Esophagus muscularis mucosa (tissue), 4 donors: ENCODE measurements around the gene YBX1.
A peak's percentile ranks its signal among the peaks of the same experiment; 100 is the strongest.

ENCODE experiments used
- EP300 ChIP-seq: sonication (generic); formaldehyde crosslinking; IDR thresholded peaks from one replicate; pipeline ENCODE4 v1.6.1; 2017; ENCODE audit warnings: antibody characterized with exemption
- POLR2A ChIP-seq: fragments of 450-650 bp; IDR thresholded peaks from one replicate; pipeline ENCODE4 v1.6.1; 2017; ENCODE audit warnings: antibody characterized with exemption, moderate library complexity, mild to moderate bottlenecking, low read depth
- POLR2AphosphoS5 ChIP-seq, 2 donors: sonication (generic); formaldehyde crosslinking; IDR thresholded peaks; one replicate each; pipeline ENCODE4 v1.6.1; 2017; ENCODE audit warnings: antibody characterized with exemption in 2 of 2
- TF ChIP-seq, protein P1 (sequence below), 3 experiments: fragments of 200-600 bp in 2 of 3; fragments of 450-650 bp in 1 of 3; sonication (generic) in 2 of 3; IDR thresholded peaks; one replicate each; pipeline ENCODE4 v1.5.1; 2017 to 2019; ENCODE audit warnings: antibody characterized with exemption in 3 of 3, mild to moderate bottlenecking in 2 of 3, moderate library complexity in 1 of 3

DNA sequence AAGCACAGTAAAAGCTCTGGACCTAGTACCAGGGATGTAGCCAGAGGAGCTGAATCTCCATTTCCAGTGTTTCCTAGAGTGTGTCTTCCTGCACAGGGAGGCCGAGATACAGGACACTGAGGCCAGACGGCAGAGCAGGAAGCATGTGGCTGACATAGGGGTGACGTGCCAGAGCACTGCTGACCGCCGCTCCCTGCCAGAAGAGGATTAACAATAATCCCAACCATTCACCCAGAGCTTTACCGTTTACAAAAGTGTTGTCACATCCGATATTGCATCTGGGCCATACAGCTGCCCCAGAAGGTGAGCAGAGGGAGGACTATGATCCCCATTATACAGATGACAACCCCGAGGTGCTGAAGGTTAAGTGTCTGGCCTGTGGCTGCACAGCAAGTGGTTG is 63.6 kb downstream of the YBX1 start:
- TF ChIP-seq EP300 (no peak), POLR2A (no peak), POLR2AphosphoS5 (IDR thresholded peaks at IDR 0.05) (peak in 1 of 2 donors; percentile 25)
- TF ChIP-seq, protein P1, sequence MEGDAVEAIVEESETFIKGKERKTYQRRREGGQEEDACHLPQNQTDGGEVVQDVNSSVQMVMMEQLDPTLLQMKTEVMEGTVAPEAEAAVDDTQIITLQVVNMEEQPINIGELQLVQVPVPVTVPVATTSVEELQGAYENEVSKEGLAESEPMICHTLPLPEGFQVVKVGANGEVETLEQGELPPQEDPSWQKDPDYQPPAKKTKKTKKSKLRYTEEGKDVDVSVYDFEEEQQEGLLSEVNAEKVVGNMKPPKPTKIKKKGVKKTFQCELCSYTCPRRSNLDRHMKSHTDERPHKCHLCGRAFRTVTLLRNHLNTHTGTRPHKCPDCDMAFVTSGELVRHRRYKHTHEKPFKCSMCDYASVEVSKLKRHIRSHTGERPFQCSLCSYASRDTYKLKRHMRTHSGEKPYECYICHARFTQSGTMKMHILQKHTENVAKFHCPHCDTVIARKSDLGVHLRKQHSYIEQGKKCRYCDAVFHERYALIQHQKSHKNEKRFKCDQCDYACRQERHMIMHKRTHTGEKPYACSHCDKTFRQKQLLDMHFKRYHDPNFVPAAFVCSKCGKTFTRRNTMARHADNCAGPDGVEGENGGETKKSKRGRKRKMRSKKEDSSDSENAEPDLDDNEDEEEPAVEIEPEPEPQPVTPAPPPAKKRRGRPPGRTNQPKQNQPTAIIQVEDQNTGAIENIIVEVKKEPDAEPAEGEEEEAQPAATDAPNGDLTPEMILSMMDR (IDR thresholded peaks at IDR 0.05): no peak
